ENCODE measurements around the gene SUB1.
A peak's percentile ranks its signal among the peaks of the same experiment; 100 is the strongest.
"Not testable (repeated sequence)": the region's sequence is repeated elsewhere in the genome, so short reads cannot be mapped to it uniquely, and the experiment has no call there.

SUB1 gene

GRCh38 chr5:32585446-32586275 lies at the start of gene SUB1:
TSS of gene SUB1 (plus strand) at chr5:32585557. CDS start at chr5:32588513, 2,956 bp downstream.
- DNase-seq, result peak; percentile 94

- DNase-seq, result no peak
Measured at GRCh38 chr5:32536246-32536645, 49.1 kb upstream of the SUB1 start.

- not testable (repeated sequence) for DNase-seq
Measured at GRCh38 chr5:32537437-32538029, 47.8 kb upstream of the SUB1 start.

- DNase-seq, result peak; percentile 27
Measured at GRCh38 chr5:32538031-32538547, 47.3 kb upstream of the SUB1 start.

GRCh38 chr5:32539981-32540845 lies 45.1 kb upstream of the SUB1 start:
- no peak for DNase-seq

- DNase-seq, result no peak
Measured at GRCh38 chr5:32541241-32541640, 44.1 kb upstream of the SUB1 start.

GRCh38 chr5:32542216-32543059 lies 42.9 kb upstream of the SUB1 start:
- DNase-seq, result no peak

GRCh38 chr5:32543291-32543690 lies 42.1 kb upstream of the SUB1 start:
- no peak for DNase-seq

- no peak for DNase-seq
Measured at GRCh38 chr5:32545102-32545800, 40.1 kb upstream of the SUB1 start.

GRCh38 chr5:32551194-32551593 lies 34.2 kb upstream of the SUB1 start:
- no peak for DNase-seq

GRCh38 chr5:32551865-32552264 lies 33.5 kb upstream of the SUB1 start:
- no peak for DNase-seq

- not testable (repeated sequence) for DNase-seq
Measured at GRCh38 chr5:32552491-32552890, 32.9 kb upstream of the SUB1 start.

GRCh38 chr5:32552936-32553335 lies 32.4 kb upstream of the SUB1 start:
- no peak for DNase-seq

- DNase-seq, result not testable (repeated sequence)
Measured at GRCh38 chr5:32554181-32554780, 31.1 kb upstream of the SUB1 start.

- DNase-seq, result not testable (repeated sequence)
Measured at GRCh38 chr5:32556543-32556942, 28.8 kb upstream of the SUB1 start.

- no peak for DNase-seq
Measured at GRCh38 chr5:32559411-32559810, 25.9 kb upstream of the SUB1 start.

- DNase-seq, result no peak
Measured at GRCh38 chr5:32559921-32560320, 25.4 kb upstream of the SUB1 start.

GRCh38 chr5:32562056-32562455 lies 23.3 kb upstream of the SUB1 start:
- DNase-seq, result no peak

- no peak for DNase-seq
Measured at GRCh38 chr5:32562843-32563242, 22.5 kb upstream of the SUB1 start.

GRCh38 chr5:32563614-32564013 lies 21.7 kb upstream of the SUB1 start:
- no peak for DNase-seq

- no peak for DNase-seq
Measured at GRCh38 chr5:32565145-32565544, 20.2 kb upstream of the SUB1 start.

Data from activated T-cell treated with anti-CD3 and anti-CD28 coated beads, Interleukin-2, amount 50 U/mL, for 1 hour (primary cell).